HG02642 (cell line): Measurements from ENCODE around the gene PRKCB.

ENCODE experiments used
- ATAC-seq: cut with Tn5 transposase; IDR thresholded peaks from one replicate; pipeline ENCODE4 v1.9.1; 2021; ENCODE audit warnings: mild to moderate bottlenecking; ENCODE audit not compliant: unreplicated experiment, poor library complexity

Gene PRKCB

DNA sequence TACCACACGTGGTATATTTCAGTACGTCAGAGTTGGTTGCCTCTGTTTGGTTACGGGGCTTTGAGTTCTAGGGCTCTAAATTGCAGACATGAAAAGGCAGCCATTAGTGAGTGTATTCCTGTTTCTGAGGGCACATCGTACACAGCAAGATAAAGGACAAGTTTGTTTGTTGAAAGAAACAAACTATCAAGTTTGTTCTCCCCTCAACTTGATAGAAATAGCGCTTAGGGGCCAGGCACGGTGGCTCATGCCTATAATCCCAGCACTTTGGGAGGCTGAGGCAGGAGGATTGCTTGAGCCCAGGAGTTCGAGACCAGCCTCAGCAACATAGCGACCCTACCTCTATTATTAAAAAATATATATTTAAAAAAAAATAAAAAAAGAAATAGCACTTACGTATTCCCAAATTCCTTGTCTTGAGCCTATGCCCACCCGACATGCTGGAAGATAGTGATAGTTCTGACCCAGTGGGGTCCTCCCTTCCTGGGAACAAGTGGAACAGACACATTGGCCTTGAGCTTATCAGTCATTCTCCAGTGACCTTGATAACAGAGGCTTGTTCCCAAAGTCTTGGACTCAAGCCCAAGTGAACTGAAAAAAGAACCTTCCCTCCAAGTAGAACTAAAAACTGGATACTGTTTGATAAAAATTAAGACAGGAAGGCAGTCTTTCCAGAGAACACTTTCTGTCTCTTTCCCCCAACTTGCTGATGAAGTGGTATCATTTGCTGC lies 280.4 kb downstream of the PRKCB start:
- ATAC-seq: no peak

DNA sequence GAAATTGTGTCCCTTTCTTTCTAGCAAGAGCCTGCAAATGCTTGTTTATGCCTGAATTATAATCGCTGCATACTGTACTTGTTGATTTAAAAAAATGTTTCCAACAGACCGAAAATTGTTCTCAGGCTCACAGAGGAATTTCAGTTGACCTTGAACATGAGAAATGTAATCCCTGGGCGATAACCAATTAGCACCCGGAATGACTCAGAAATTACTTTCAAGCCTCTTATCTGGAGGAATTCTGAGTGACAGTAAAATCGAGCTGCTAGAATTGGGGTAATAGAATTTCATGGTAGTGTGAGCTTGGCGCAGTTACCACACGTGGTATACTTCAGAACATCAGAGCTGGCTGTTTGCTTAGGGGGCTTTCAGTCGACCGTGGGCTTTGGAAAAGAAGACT lies 281.2 kb downstream of the PRKCB start:
- ATAC-seq: no peak

- no peak for ATAC-seq
Observed at GRCh38 chr16:24117680-24118079, 281.9 kb downstream of the PRKCB start.

GRCh38 chr16:24118126-24118821 lies 282.5 kb downstream of the PRKCB start:
- no peak for ATAC-seq

DNA sequence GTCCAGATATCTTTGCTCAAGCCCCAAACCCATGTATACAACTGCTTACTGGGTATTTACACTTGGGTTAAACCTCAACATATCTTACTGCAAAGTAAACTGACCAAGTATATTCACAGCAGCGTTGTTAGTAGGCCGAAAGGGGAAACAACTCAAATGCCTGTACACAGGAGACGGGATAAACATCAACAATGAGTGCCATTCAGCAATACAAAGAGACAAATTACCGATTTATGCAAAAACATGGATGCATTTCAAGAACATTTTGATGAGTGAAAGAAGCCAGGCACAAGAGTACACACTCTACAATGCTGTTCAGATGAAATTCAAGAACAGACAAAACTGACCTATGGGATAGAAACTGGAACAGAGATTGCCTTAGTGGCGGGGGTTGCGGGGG lies 284.0 kb downstream of the PRKCB start:
- no peak for ATAC-seq

- no peak for ATAC-seq
Observed at GRCh38 chr16:24123275-24123674, 287.5 kb downstream of the PRKCB start.

DNA sequence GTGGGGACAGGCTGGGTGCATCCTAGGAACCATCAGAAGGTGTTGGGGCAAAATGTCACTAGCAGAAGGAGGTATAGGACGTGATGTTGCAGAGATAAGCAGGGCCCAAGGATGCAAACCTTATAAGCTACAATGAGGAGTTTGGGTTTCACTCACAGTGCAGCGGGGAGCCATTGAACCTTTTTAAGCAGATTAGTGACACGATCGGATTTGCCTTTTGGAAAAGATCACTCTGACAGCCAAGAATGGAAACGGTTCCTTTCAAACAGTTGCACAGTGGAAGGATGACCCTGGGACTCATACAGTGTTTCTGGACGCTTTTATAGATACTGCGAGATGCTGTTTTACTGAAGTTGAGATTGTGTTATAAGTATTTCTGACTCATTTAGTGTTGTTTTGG lies 288.5 kb downstream of the PRKCB start:
- no peak for ATAC-seq

GRCh38 chr16:24125214-24125613 lies 289.4 kb downstream of the PRKCB start:
- no peak for ATAC-seq

DNA sequence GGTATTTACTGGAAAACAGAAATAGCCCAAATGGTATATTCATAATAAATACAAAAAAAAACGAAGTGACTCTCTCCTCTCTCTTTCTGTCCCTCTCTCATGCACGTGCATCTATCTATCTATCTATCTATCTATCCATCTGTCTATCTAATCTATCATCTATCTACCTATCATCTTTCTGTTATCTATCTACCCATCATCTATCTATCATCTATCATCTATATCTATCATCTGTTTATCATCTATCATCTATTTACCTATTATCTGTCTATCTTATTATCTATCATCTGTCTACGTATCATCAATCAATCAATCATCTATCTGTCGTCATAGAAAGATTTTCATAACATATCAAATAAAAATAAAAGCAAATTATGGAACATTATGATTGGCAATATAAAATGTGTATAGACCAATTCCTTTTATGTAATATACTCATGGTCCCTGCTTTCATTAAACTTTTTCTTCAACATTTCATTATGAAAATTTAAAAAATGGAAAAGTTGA lies 293.7 kb downstream of the PRKCB start:
- ATAC-seq: no peak

GRCh38 chr16:24130494-24131085 lies 294.8 kb downstream of the PRKCB start:
- ATAC-seq: no peak

GRCh38 chr16:24131294-24131693 lies 295.5 kb downstream of the PRKCB start:
- ATAC-seq: no peak

GRCh38 chr16:24132048-24132796 lies 296.4 kb downstream of the PRKCB start:
- no peak for ATAC-seq

DNA sequence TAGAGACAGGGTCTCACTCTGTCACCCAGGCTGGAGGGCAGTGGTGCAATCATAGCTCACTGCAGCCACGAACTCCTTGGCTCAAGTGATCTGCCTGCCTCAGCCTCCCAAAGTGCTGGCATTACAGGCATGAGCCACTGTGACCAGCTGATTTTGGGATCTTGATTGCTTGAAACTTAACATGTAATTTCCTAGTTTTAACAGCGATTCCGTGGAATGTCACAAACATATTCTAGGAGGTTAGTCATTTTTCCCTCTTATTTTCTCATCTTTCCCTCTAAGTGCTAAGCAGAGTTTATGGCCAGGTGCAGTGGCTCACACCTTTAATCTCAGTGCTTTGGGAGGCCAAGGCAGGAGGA lies 297.0 kb downstream of the PRKCB start:
- ATAC-seq: no peak

- ATAC-seq: no peak
Observed at GRCh38 chr16:24135624-24136565, 300.1 kb downstream of the PRKCB start.

DNA sequence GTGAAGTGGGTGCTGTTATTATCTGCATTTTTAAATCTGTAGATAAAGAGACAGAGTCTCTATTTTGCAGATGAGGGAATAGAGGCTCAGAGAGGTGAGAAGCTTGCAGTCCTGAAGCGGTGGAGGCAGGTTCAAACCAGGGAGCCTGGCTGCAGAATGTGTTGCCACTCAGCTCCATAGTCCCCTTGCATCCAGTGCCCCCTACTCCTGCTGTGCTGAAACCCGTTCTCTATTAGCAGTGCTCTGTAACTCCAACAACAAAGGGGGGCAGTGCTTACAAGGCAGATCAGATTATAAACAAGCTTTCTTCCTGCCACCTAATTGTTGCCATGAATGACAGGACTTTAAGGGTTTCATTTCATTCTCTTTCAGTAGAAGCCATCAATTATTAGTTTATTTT lies 302.2 kb downstream of the PRKCB start:
- ATAC-seq: no peak

- no peak for ATAC-seq
Observed at GRCh38 chr16:24138575-24138974, 302.8 kb downstream of the PRKCB start.

DNA sequence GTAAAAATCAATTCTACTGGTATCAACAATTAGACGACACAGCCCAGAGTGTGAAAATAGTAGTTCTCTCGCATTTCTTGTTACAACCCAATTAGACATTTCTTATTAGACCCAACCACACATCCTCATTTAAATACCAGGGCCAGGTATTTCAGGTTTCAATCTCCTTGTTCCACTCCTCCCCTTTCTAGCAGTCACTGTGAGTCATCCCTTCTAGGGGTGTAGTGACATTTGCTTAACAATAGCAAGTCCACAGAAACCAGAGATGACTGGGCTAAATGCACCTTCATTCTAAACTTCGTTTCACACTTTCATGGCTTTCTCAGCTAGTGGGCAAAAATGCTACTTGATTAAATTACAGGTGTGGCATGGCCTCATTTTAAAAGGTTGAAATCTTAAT lies 303.5 kb downstream of the PRKCB start:
- ATAC-seq: no peak

DNA sequence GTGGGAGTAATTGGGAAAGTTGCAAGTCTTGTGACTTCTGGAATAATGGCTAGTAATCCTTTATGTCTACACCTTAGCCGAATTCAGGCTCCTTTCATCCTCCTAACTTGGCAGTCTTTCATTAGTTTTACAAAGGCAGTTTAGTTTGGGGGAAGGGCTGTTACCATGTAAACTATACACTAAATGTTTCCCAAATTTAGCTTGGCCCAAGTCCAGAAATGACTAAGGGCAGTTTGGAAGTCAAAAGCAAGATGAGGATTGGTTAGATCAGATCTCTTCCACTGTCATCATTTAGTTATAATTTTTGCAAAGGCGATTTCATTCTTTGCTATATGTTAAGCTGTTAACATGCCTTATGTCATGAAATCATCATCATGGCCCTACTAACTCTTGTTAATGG lies 304.9 kb downstream of the PRKCB start:
- no peak for ATAC-seq

DNA sequence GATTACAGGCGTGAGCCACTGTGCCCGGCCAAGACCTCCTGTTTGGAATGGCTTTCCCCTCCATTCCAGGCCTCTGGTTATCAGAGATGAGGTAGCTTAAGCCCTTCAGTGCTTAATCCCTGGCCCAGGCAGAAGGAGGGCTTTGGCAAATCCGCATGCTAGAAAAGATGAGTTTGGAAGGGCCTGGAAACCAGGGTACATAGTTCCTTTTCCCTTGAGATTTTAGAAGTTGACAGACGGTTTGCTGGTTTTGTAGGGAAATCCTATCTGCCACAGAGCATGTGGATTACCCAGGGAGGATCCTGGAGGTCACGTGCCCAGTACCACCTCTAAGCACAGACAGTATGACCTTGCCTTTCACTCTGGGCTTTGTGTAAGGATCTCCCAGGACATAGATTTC lies 305.7 kb downstream of the PRKCB start:
- ATAC-seq: no peak

- no peak for ATAC-seq
Observed at GRCh38 chr16:24141917-24142316, 306.1 kb downstream of the PRKCB start.
